H1 (cell line): ENCODE measurements around the gene DOCK1. TPM values are rescaled to one million over a fixed set of nuclear protein-coding genes. Genes with fewer than 3 reads are reported as not detected.

Experiments used
- CTCF ChIA-PET: fragments of 300-600 bp; sonication (Branson Sonifier 250); formaldehyde crosslinking; loops from one replicate; lab custom pipeline; 2021; ENCODE audit not compliant: partially characterized antibody; lab: Charles Lee
- POLR2A ChIA-PET: fragments of 300-600 bp; sonication (Branson Sonifier 250); formaldehyde crosslinking; loops from one replicate; lab custom pipeline; 2021; ENCODE audit warnings: inconsistent platforms; ENCODE audit not compliant: partially characterized antibody; lab: Charles Lee
- DNase-seq, 2 experiments: peaks; one replicate each; pipeline versions ENCODE4 v3.0.0 to v3.0.0-alpha.2; 2010 to 2022; ENCODE audit warnings: low spot score in 2 of 2, low read depth in 1 of 2, mixed read lengths in 1 of 2
- FAIRE-seq: peaks from 2 replicates; lab custom pipeline; 2011; peaks lifted over from hg19 to GRCh38; lab: Jason Lieb, UNC
- H2AFZ ChIP-seq: 2 replicates; pipeline ENCODE4 v1.8.1; 2012; ENCODE audit warnings: low read length, inconsistent platforms
- H2AK5ac ChIP-seq: 2 replicates; pipeline ENCODE4 v1.6.1; 2013; ENCODE audit warnings: low read depth, low read length
- H2BK120ac ChIP-seq: replicated peaks from 2 replicates; pipeline ENCODE3; 2013; ENCODE audit warnings: low read depth, low read length, inconsistent platforms
- H2BK12ac ChIP-seq: 2 replicates; pipeline ENCODE4 v1.6.1; 2013; ENCODE audit warnings: low read depth, low read length
- H2BK15ac ChIP-seq: 2 replicates; pipeline ENCODE4 v1.6.1; 2013; ENCODE audit warnings: low read length
- H2BK20ac ChIP-seq: 2 replicates; pipeline ENCODE4 v1.6.1; 2013; ENCODE audit warnings: low read length
- H2BK5ac ChIP-seq: 2 replicates; pipeline ENCODE4 v1.6.1; 2013; ENCODE audit warnings: low read depth, low read length
- H3K14ac ChIP-seq: 2 replicates; pipeline ENCODE4 v1.6.1; 2013; ENCODE audit warnings: inconsistent platforms; ENCODE audit not compliant: insufficient read length
- H3K18ac ChIP-seq: 2 replicates; pipeline ENCODE4 v1.6.1; 2013; ENCODE audit warnings: low read length; ENCODE audit errors: extremely low read depth
- H3K23ac ChIP-seq: 2 replicates; pipeline ENCODE4 v1.6.1; 2013; ENCODE audit warnings: inconsistent platforms; ENCODE audit not compliant: insufficient read length
- H3K23me2 ChIP-seq: 2 replicates; pipeline ENCODE4 v1.6.1; 2013; ENCODE audit warnings: low read depth, low read length
- H3K27ac ChIP-seq: 2 replicates; pipeline ENCODE4 v1.6.1; 2011; ENCODE audit warnings: low read depth, low read length, inconsistent platforms
- H3K27me3 ChIP-seq, 4 experiments: replicated peaks in 1 of 4; 1 replicate in 1 of 4; 2 replicates in 3 of 4; pipeline versions ENCODE4 v1.6.1 to v1.8.1; 2011 to 2013; ENCODE audit warnings: low read length in 3 of 4, mild to moderate bottlenecking in 3 of 4, inconsistent platforms in 2 of 4, mixed read lengths in 2 of 4, moderate library complexity in 1 of 4; ENCODE audit not compliant: control insufficient read depth in 3 of 4, insufficient read depth in 3 of 4; ENCODE audit errors: extremely low read depth in 1 of 4
- H3K36me3 ChIP-seq, 4 experiments: 2 replicates each; pipeline versions ENCODE4 v1.6.1 to v1.8.1; 2011 to 2013; ENCODE audit warnings: mild to moderate bottlenecking in 4 of 4, low read length in 3 of 4, moderate library complexity in 2 of 4, control low read depth in 1 of 4, inconsistent platforms in 1 of 4; ENCODE audit not compliant: insufficient read depth in 4 of 4, control insufficient read depth in 2 of 4
- H3K4ac ChIP-seq: replicated peaks from 2 replicates; pipeline ENCODE3; 2013; ENCODE audit warnings: low read length, low read depth, mixed read lengths, inconsistent platforms; ENCODE audit not compliant: insufficient read length
- H3K4me1 ChIP-seq, 4 experiments: replicated peaks in 1 of 4; 1 replicate in 1 of 4; 2 replicates in 3 of 4; pipeline versions ENCODE4 v1.6.1 to v1.8.1; 2011 to 2013; ENCODE audit warnings: low read length in 3 of 4, inconsistent platforms in 2 of 4, mixed read lengths in 1 of 4; ENCODE audit not compliant: insufficient read depth in 4 of 4, control insufficient read depth in 3 of 4
- H3K4me2 ChIP-seq, 2 experiments: 2 replicates each; pipeline versions ENCODE4 v1.6.1 to v1.8.1; 2011 to 2013; ENCODE audit warnings: low read depth in 2 of 2, low read length in 2 of 2, control low read depth in 1 of 2, inconsistent platforms in 1 of 2, mild to moderate bottlenecking in 1 of 2; ENCODE audit not compliant: insufficient read depth in 1 of 2
- H3K4me3 ChIP-seq, 4 experiments: fragments of 200-600, 300-600 bp in 1 of 4; sonication (generic), shearing (Covaris generic), sonication (Bioruptor Twin) in 1 of 4; 2 replicates each; pipeline versions ENCODE4 v1.5.1 to v1.8.1; 2011 to 2016; ENCODE audit warnings: low read length in 4 of 4, low read depth in 3 of 4, control low read depth in 2 of 4, inconsistent platforms in 2 of 4, mild to moderate bottlenecking in 2 of 4, mixed read lengths in 1 of 4, moderate library complexity in 1 of 4; ENCODE audit not compliant: insufficient read depth in 2 of 4; ENCODE audit errors: extremely low read depth in 1 of 4
- H3K56ac ChIP-seq: replicated peaks from 2 replicates; pipeline ENCODE3; 2013; ENCODE audit warnings: low read depth, mild to moderate bottlenecking, mixed read lengths, low read length, inconsistent platforms; ENCODE audit not compliant: insufficient read length
- H3K79me1 ChIP-seq: 2 replicates; pipeline ENCODE4 v1.6.1; 2013; ENCODE audit warnings: low read depth, low read length, control low read depth
- H3K79me2 ChIP-seq, 2 experiments: 2 replicates each; pipeline versions ENCODE4 v1.6.1 to v1.8.1; 2012 to 2013; ENCODE audit warnings: low read length in 2 of 2, mild to moderate bottlenecking in 2 of 2, inconsistent platforms in 1 of 2; ENCODE audit not compliant: insufficient read depth in 2 of 2, control insufficient read depth in 1 of 2
- H3K9ac ChIP-seq, 4 experiments: replicated peaks in 1 of 4; 1 replicate in 1 of 4; 2 replicates in 3 of 4; pipeline versions ENCODE4 v1.6.1 to v1.8.1; 2011 to 2013; ENCODE audit warnings: low read depth in 3 of 4, low read length in 3 of 4, control low read depth in 2 of 4, mild to moderate bottlenecking in 2 of 4, moderate library complexity in 2 of 4, inconsistent platforms in 1 of 4; ENCODE audit errors: extremely low read depth in 1 of 4
- H3K9me3 ChIP-seq, 2 experiments: 2 replicates each; pipeline versions ENCODE4 v1.6.1 to v1.8.1; 2012 to 2013; ENCODE audit warnings: mild to moderate bottlenecking in 2 of 2, moderate library complexity in 2 of 2, control low read depth in 1 of 2, inconsistent platforms in 1 of 2, low read depth in 1 of 2, low read length in 1 of 2, mixed read lengths in 1 of 2; ENCODE audit not compliant: insufficient read depth in 2 of 2
- H4K20me1 ChIP-seq, 2 experiments: replicated peaks in 1 of 2; 2 replicates each; pipeline versions ENCODE3 to v1.8.1; 2011 to 2013; ENCODE audit warnings: inconsistent platforms in 2 of 2, low read length in 2 of 2, mild to moderate bottlenecking in 1 of 2; ENCODE audit not compliant: insufficient read depth in 2 of 2, control insufficient read depth in 1 of 2
- H4K5ac ChIP-seq: 2 replicates; pipeline ENCODE4 v1.6.1; 2013; ENCODE audit warnings: low read length, low read depth, mixed read lengths, inconsistent platforms; ENCODE audit not compliant: insufficient read length
- H4K8ac ChIP-seq: 2 replicates; pipeline ENCODE4 v1.8.0; 2013; ENCODE audit warnings: mild to moderate bottlenecking, moderate library complexity, low read length, inconsistent platforms; ENCODE audit not compliant: insufficient read depth; ENCODE audit errors: extremely low read depth
- H4K91ac ChIP-seq: replicated peaks from 2 replicates; pipeline ENCODE3; 2013; ENCODE audit warnings: low read length, mixed read lengths, inconsistent platforms; ENCODE audit not compliant: insufficient read length
- NANOG ChIP-seq: IDR thresholded peaks from 2 replicates; pipeline ENCODE4 v1.6.1; 2011; ENCODE audit warnings: low read length, low read depth, mild to moderate bottlenecking, inconsistent platforms; ENCODE audit not compliant: insufficient read depth, poor library complexity, severe bottlenecking
- WGBS, 2 experiments: shearing (Covaris generic) in 1 of 2; methylation state at CpG; one replicate each; pipeline versions ENCODE4 v1.1.6 to v1.1.7; 2013 to 2015; ENCODE audit warnings: low lambda C conversion rate in 2 of 2, mixed read lengths in 2 of 2, inconsistent platforms in 1 of 2, low coverage in 1 of 2, missing lambda C conversion rate in 1 of 2; ENCODE audit not compliant: insufficient replicate concordance in 2 of 2, insufficient coverage in 1 of 2, insufficient read length in 1 of 2; ENCODE audit errors: extremely low coverage in 1 of 2, missing lambda C conversion rate in 1 of 2; 5-methylcytosine and 5-hydroxymethylcytosine counted together
- polyA plus RNA-seq, 7 experiments: library from polyadenylated mRNA; depleted of rRNA in 3 of 7; stranded (reverse) in 5 of 7; unstranded in 2 of 7; fragments of >200 nt in 5 of 7; fragments of 200-250 nt in 2 of 7; gene quantifications; 1 replicate in 5 of 7; 2 replicates in 1 of 7; 4 replicates in 1 of 7; pipeline versions ENCODE4 v1.2.1 to v1.2.3, GENCODE V29; 2011 to 2013; ENCODE audit warnings: missing spikeins in 2 of 7, mixed read lengths in 2 of 7
- total RNA-seq: library from RNA; stranded (reverse); fragmentation: NEBNext Ultra II Directional; extraction: Animal tissue kit (Norgen Biotek cat#: 25700); gene quantifications from 2 replicates; pipeline ENCODE4 v1.2.1, GENCODE V29; 2021

Gene DOCK1
- total and polyA plus RNA-seq, 2 of the 8 experiments (the other 6 are each of a cell fraction or from before 2014, with no cell fraction given), result 11.6 to 53.0 TPM

- H4K8ac ChIP-seq, result no peak overlapping the region
- no peaks in the 10 kb centered on the region for H3K9me3 ChIP-seq
- 100% methylated on average over 3 of the region's 3 CpGs; no CpG with 5 or more reads in 1 of the 2 experiments for WGBS, 2 experiments
- no peak overlapping the region for H3K27ac ChIP-seq
- POLR2A ChIA-PET, result no interaction called here
- H4K91ac ChIP-seq, result no peak overlapping the region
- no peak overlapping the region for H2BK120ac ChIP-seq
- H2BK20ac ChIP-seq, result no peak overlapping the region
- H3K4me3 ChIP-seq, result no peak overlapping the region
- no peak overlapping the region for H3K18ac ChIP-seq
- H3K36me3 ChIP-seq, result no peaks in the 10 kb centered on the region; a peak in 1 of 8 replicates
- H3K14ac ChIP-seq, result no peak overlapping the region
- DNase-seq (no peak), FAIRE-seq (no peak)
- no peak overlapping the region for H2BK12ac ChIP-seq
- no peak overlapping the region for H3K56ac ChIP-seq
- CTCF ChIA-PET, result no interaction called here
- H2AFZ ChIP-seq, result no peak overlapping the region
- no peak overlapping the region for H2AK5ac ChIP-seq
- no peaks in the 10 kb centered on the region for H3K23me2 ChIP-seq
- H3K4me2 ChIP-seq, result no peak overlapping the region
- H3K23ac ChIP-seq, result no peak overlapping the region
- H3K9ac ChIP-seq, result no peak overlapping the region
- no peaks in the 10 kb centered on the region for H3K79me2 ChIP-seq
- H3K4ac ChIP-seq, result no peak overlapping the region
- H2BK15ac ChIP-seq, result no peak overlapping the region
- peaks cover 0 to 7% (median 0%) of the 10 kb centered on the region in 4 experiments; a peak in 3 of 7 replicates for H3K4me1 ChIP-seq
- no peak overlapping the region for H2BK5ac ChIP-seq
- no peaks in the 10 kb centered on the region for H4K20me1 ChIP-seq
- H3K27me3 ChIP-seq, result no peaks in the 10 kb centered on the region
- no peak overlapping the region for H4K5ac ChIP-seq
- no peaks in the 10 kb centered on the region for H3K79me1 ChIP-seq
- no peak for TF ChIP-seq NANOG
Measured at GRCh38 chr10:127102176-127102575, 196.9 kb downstream of the DOCK1 start.
